ACHN (cell line): ENCODE results near the gene FHDC1.

Source experiments
- DNase-seq: peaks from one replicate; pipeline ENCODE4 v3.0.0-alpha.2; 2015
- in situ Hi-C: cut with HindIII; loops from 2 replicates; pipeline ENCODE4 v1.10.0; 2017; ENCODE audit warnings: low sequenced_read_pairs, low pct_ligation_motif_present, low pct_unique_long_range_greater_than_20kb

FHDC1 gene

DNA sequence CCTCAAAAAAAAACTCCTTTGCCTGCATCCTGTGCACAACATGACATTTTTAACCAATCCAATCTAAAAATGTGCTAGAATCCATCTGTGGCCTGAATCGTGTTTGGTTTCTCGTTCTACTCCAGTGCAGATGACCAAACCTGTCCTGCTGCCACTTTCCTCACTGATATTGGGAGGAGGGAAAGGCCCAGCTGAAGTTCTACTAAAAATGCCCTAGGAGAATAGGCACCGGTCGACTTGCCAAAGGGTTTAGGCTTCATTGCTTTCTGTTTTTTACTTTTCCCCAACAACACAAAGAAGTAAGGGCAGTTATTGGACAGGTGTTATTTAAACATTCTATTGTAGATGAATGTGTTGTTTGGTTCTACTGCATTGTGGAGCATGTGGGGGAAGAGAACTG, 7.8 kb upstream of the FHDC1 start:
- DNase-seq, result no peak
- in situ Hi-C loops, result no loop called here

DNA sequence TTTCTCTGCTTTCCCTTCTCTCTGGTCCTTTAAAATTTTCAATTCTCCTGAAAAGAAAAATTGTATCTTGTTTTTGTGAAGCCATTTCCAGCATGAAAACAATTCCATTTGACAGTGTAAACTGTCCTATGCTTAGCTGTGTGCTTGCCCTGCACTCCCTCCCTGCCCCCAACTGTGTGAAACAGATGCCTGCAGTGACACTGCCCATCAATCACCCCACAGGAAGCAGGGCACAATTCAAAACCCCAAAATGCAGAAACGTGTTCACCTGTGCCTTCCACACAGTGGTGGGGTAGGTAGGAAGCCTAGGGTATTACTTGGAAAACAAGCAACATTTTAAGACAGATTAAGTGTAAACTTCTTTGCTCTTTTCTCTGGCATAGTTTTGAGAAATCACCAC, 6.2 kb upstream of the FHDC1 start:
- in situ Hi-C loops, result no loop called here
- no peak for DNase-seq

DNA sequence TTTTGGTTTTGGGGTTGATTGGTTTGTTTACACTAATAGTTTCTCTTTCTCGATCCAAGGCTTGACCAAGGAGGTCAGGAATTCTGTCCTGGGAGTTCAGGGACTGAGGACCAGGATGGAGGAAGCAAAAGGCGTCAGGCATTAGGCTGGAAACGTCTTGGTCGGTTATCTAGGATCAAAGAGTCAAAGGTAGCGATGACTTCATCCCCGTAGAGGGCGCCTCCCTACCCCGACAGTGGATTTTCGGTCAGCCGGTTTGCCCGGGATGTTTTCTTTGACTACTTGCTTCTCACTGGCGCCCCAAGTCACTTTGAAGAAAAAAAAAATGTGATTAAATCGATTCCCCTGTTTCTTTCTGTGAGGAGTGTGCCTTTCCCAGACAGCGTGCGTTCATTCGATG, 980 bp upstream of the FHDC1 start:
- in situ Hi-C loops, result no loop called here
- no peak for DNase-seq

DNA sequence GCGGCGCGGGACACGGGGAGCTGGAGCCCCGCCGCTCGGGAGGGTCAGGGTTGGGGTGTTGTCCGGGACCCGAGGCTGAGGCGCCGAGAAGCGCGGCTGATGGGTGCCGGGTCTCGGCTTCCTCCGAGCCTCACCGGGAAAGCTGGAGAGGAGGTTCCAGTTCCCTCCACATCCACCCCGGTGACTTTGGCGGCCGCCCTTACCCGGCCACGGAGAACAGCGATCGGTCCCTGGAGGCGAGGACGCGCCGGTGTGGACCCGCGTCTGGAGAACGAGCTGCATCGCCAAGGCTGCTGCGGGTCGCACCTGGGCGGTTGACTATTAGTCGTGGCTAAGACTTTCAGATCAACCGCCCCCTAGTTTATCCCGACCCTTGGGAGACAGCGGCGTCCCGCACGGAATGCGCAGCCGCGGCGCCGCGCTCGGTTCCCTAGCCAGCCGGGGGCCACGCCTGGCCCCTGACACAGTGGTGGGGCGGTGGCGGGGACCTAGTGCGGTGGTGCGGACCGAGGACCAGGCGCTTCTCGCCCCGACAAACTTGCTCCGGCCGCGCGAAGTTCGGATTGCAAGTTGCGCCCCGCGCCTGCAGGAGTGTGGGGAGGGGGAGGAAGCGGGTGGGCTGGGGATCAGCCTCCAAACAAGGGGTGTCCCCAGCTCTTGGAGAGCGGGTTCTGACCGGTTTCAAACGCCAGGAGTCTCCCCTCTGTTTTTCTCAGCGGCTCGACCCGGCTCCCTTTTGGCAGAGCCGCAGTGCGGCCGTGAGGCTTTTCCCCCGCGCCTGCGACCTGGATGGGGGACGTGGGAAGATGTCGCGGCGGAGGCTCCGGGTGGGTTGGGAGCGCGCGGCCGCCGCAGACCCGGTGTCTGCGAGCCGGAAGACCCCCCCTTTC, 568 bp downstream of the FHDC1 start:
- in situ Hi-C loops, result no loop called here
- DNase-seq, result peak; percentile 5

DNA sequence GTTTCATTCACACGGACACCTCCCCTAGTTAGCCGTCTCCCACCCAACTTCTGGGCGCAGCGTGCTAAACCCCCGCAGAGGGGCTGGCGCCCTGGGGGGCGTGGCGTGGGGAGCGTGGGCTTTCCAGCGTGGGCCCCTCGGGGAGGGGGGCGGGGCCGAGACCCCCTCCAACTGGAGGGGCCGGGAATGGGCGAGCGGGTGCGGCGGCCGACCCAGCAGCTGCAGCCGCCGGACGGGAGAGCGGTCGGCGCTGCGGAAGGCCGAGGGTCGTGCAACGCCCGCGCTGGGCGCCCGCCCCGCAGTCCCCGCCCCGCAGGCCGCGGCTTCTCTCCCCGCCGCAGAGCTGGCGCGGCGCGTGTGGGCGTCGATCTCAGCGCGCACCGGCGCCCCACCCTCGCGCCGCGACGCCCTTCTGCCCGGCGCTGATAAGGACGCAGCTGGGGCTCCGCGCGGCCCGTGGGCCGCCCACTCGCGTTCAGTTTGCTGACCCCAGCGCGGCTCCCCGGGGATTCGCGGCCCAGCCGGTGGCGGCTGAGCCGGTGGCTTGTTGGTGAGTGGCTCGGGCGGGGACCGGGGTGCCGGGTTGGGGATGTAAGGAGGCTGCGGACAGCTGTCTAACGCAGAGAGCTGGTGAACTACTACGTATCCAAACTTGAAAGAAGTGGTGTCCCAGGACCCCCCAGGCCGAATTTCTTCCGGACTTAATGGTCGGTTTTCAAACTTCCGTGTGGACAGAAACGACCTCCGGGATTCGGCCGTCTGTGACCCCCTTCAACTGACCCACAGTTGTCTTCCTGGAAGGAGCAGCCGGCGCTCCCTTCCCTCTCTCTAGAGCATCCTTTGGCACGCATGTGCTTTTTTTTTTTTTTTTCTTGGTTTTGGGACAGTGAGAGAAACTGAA, 1.5 kb downstream of the FHDC1 start:
- peak; percentile 10 for DNase-seq
- in situ Hi-C loops, result no loop called here

DNA sequence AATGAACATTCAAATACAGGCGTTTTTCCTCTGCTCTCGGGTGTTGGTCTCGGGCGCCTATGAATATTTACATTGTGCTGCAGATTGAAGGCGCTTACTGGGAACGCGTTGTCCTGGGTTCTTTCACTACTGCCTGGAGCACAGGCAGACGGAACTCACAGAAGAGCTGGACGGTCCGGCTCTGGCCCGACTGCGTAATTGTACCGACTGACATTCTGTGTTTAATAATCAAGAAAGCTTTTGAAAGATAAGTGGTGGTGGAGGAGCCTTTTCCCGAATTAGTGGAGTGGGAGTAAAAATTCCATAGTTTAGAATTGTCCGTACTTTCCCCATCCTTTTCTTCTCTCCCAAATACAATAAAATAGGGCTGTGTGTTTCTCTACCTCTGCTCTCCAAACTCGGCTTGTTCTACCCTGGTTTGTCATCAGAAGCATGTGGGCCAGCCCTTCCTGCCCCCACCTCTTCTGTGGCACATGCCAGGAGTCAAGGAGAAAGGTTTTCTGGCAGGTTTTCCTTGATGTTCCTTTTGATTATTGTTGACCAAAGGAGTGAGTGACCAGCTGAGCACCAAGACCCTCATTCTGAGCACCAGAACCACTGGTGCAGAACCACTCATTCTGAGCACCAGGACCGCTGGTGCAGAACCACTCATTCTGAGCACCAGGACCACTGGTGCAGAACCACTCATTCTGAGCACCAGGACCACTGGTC, 2.3 kb downstream of the FHDC1 start:
- DNase-seq, result no peak
- in situ Hi-C loops, result no loop called here

DNA sequence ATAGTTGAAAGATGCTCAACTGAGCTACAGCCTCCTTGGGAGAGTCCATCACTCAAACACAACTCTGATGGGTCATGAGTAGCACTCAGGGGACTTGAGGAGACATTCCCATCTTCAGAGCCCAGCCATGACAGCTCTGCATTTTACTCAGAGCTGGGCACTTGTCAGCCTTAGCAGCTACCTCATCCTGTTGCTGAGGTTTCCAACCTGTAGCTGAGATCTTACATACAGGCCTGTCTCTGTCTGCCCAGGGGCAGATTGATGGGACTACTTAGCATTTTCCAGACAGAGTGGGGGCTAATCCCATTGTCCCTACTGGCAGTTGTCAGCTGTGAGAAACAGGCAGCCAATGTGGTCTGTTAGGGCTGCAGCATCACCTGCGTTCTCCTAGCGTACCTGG, 3.5 kb downstream of the FHDC1 start:
- no peak for DNase-seq
- in situ Hi-C loops, result no loop called here

DNA sequence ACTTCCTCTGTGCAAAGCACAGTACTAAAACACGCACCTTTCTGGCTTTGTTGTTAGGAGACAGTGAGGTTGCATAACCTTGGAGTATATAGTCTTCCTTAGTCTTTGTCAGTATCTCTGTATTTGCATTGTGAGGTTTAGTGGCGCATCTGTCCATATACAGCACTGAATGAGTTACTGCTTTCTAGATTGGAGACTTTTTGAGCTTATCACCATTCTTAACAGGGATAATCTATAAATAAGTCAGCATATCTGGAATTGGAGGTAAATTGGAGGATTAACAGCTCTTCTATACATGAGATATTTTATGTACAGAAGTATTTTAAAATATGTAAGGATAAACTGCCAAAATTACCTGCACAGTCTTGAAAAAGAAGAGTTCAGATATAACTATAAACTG, 4.3 kb downstream of the FHDC1 start:
- no peak for DNase-seq
- in situ Hi-C loops, result no loop called here

DNA sequence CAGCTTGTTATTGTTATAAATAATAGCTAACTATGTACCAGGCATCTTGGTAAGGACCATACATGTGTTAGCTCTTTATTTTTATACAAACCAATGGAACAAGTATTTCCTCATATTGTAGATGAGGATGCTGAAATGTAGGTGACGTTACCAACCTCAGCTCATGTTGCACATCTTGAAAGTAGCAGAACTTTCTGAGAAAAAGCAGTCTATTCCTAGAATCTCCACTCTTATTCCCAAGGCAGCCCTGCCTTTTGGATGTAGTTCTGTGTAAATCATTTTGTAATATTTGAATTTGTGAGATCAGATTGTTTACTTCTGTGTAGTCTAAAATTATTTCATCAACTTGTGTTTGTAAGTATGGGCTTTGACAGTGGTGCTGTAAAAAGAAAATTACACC, 5.3 kb downstream of the FHDC1 start:
- no peak for DNase-seq
- in situ Hi-C loops, result no loop called here

DNA sequence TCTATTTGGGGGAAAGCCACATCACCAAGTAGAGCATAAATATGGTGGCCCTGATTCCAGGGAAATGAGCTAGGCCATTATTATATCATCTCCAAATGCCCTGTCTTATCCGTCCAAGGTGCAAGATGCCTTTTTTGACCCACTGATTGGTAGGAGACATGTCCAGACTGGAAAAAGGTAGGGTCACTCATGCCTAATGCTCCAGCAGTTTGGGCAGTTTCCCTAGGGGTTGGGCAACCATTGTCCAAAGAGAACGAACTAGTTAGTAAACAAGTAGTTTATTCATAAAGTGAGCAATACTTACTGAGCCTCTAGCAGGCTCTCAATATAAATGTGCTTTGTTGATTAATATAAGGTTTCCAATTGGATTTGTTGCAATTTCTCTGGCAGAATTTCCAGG, 6.2 kb downstream of the FHDC1 start:
- DNase-seq, result no peak
- in situ Hi-C loops, result no loop called here

DNA sequence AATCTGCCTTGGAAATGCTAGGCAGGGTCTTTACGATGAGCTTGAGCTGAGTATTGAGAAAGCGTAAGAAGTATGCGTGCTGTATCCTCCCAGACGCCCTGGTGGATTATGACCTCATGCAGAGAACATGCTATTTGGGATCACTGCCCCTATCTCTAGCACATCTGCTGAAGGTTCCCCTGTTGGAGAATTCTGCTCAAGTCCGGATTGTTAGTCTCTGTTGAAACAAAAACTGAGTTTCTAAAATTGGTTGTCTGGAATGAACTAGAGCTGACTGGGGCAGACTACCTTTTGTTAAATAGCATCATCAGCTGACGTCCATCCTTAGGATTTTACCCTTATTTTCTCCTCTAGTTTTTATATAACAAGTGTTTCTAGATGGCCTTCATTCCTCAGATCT, 7.5 kb downstream of the FHDC1 start:
- in situ Hi-C loops, result no loop called here
- no peak for DNase-seq

DNA sequence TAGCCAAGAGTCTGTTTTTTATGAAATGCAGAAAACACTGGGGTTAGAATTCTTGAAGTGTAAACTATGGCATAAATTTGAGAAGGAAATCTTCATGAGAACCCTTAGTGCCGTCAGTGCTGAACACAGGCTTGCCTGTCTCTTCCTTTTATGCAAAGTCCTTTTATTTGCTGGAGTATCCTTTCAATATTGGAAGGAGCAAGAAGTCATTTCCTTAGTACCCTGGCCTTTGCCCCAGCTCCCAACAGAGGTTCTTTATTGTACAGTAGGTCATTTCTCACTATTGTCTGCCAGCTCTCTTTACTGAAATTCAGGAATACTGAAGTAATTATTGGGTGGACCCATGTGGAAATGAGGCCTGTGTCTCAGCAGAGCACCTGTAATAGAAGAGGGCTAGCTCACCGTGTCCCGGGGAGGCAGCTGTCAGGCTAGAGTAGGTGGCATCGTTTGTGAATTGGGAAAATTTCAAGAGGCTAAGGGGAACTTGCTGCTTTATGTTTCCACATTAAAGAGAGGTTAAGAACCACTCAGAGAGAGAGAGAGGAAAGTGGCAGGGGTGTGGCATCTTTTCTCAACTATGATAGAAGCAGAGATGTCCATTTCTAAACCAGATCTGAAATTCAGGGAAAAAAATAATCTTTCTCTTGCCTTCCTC, 8.7 kb downstream of the FHDC1 start:
- in situ Hi-C loops, result no loop called here
- no peak for DNase-seq

DNA sequence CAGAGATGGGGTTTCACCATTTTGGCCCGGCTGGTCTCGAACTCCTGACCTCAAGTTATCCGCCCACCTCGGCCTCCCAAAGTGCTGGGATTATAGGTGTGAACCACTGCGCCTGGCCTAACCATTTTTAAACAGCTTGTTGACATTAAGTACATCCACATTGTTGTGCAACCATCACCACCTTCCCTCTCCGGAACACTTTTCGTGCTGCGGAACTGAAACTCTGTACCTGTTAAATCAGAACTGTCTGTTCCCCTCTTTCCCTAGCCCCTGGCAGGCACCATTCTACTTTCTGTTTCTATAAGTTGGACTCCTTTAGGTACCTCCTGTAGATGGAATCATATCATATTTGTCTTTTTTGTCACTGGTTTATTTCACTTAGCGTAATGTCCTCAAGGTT, 9.5 kb downstream of the FHDC1 start:
- in situ Hi-C loops, result no loop called here
- no peak for DNase-seq

DNA sequence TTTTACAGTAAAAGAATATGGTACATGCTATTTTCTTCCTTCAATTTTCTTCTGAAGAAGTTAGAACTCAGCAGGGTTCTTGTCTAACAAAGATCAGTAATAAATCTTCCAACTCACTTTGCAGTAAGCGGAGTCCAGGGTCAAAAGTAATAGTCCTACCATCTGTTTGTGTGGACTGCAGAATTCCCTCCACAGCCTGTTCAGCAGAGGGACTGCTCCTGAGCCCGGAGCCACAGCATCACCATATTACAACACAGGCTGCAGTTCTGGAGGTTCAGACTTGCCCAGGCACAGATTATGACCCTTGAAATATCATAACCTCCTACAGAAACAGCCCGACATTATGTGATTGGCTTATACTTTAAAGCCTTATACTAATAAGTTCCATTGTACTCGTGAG, 10.3 kb downstream of the FHDC1 start:
- in situ Hi-C loops, result no loop called here

DNA sequence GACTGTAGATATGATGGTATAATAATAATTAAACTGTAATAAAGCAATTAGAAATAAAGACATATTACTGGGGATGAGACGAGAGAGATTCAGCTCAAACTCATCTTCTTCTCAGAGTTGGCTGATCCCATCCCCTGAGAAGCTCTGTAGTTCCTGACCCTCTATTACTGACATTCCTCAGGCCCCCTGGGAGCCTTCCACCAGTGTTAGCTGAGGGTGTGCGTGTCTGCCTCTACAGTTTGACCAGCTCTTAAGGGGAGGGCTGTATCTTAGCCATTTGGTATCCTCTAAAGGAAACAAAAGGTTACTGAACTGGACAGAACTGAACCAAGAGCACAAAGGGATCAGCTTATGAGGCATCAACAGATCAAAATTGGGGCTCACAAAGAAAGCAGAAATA, 11.2 kb downstream of the FHDC1 start:
- no peak for DNase-seq
- in situ Hi-C loops, result no loop called here

More for the DNA sequence above, 10.3 kb downstream of the FHDC1 start:
- DNase-seq, result no peak

DNA sequence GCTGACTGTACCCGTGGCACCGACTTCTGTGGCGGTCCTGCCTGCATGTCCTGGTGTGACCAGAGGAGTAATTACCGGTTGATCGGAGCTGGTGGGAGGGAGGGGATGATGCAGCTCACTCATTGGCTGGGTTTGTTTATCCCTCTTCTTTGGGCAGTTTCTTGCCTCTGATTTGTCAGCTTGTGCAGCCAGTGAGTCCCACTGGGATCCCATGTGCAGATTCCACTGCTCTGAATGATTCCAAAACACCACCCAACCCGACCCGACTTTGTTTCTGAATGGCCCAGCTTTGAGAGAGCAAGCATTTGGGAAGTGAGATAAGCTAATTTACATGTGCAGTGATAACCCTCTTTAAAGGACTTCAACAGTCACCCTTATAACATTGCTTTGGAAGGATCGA, 13.8 kb downstream of the FHDC1 start:
- in situ Hi-C loops, result no loop called here
- DNase-seq, result no peak

DNA sequence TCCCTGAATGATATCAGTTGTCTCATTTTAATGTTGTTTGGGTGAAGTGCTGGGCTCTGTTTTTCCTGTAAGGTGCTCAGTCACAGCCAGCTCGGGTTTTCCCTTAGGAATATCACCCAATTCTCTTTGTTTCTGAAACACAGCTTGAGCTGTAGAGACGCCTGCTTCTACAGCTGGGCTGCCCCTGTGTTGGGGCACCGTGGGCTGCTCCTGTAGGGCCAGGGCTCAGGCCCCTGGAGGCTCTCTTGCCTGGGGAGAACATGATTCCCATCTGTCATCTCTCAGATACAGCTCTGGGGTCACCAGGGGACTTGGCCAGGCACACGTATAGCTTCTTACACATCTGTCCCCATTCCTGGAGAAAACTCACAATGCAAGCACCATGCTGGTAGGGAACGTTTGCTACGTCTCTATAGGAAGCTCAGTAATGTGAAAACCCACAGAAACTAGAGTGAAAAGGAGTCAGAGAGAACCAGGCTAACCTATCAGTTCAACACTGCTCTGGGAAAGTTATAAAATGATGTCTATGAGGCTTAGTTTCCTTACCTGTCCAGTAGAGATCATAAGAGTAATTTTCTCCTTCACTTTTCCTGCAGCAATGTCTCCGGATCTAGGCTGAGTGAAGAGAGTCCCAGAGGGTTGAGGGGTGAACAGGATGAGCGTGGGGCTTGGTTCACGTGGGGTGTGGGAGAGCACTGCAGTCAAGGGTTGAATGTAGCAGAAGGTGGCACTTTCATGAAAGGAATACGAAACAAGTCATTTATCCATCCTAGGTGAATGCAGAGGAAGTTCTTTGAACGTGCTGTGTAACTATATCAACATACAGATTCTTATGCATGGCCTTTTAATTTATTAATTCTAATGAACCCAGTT, 14.5 kb downstream of the FHDC1 start:
- DNase-seq, result no peak
- in situ Hi-C loops, result no loop called here

DNA sequence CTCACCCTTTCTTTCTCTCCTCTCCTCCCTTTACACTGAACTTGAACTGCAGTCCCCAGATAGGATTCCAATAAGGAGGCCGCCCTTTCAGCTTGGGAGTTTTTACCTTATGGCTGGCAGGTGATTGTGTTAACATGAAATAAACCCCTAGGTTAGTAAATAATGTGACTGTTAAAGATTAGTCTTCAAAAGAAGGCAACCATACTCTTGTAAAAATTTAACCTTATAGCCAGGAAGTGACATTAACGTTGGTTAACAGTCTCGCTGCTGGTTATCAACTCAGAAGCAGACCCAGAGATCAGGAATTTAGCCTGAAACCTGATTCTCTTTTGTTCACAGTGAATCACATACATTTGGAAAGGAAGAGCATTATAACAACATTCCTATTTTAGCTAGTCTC, 15.2 kb downstream of the FHDC1 start:
- DNase-seq, result no peak
- in situ Hi-C loops, result no loop called here
